Measurements from ENCODE around the gene SLC36A2.

DNA sequence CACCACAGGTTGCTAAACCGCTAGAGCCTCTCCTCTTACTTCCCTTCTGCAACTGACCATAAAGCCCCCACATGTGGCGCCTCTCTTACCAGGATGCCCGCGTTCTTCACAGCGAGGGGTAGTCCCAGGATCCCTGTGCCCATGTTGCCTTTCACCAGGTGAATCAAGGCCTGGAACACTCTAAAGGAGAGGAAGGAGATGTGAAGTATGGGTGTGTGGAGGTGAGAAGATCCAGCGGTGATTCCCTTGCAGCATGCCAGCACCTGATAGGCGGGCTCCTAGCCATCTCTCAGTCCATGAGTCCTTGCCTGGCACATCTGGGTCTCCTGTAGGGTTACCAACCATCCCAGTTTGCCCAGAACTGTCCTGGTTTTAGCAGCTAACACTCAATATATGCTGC lies 3.3 kb downstream of the SLC36A2 start:
- TF ChIP-seq GATA2 (IDR thresholded peaks at IDR 0.05; ENCODE audit: low read depth, low read length), result no peak
- no peak for TF ChIP-seq GATA3 (IDR thresholded peaks at IDR 0.05; ENCODE audit: low read depth, low read length)
